Measurements from ENCODE around the gene PALLD.

DNA sequence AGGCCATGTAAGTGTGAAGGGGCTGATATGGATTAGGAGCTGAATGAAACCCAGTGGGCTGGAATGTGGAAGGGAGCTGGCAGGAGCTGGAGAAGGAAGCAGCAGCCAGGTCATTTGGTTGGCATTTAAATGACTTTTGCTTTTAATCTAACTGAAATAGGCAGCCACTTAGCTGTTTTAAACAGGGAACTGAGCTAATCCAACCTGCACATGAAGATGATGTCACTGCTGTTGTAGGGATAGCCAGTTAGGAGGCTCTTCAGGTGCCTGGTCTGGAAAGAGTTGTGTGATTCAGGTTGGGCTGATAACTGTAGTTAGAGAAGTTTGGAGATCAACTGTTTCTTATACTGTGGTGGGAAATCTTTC lies 122.4 kb downstream of the PALLD start:
- TF ChIP-seq, protein P1, sequence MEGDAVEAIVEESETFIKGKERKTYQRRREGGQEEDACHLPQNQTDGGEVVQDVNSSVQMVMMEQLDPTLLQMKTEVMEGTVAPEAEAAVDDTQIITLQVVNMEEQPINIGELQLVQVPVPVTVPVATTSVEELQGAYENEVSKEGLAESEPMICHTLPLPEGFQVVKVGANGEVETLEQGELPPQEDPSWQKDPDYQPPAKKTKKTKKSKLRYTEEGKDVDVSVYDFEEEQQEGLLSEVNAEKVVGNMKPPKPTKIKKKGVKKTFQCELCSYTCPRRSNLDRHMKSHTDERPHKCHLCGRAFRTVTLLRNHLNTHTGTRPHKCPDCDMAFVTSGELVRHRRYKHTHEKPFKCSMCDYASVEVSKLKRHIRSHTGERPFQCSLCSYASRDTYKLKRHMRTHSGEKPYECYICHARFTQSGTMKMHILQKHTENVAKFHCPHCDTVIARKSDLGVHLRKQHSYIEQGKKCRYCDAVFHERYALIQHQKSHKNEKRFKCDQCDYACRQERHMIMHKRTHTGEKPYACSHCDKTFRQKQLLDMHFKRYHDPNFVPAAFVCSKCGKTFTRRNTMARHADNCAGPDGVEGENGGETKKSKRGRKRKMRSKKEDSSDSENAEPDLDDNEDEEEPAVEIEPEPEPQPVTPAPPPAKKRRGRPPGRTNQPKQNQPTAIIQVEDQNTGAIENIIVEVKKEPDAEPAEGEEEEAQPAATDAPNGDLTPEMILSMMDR (IDR thresholded peaks at IDR 0.05), result no peak
- TF ChIP-seq ZNF121 (CRISPR knock-in tag; IDR thresholded peaks at IDR 0.05), result no peak
- TF ChIP-seq, protein P2, sequence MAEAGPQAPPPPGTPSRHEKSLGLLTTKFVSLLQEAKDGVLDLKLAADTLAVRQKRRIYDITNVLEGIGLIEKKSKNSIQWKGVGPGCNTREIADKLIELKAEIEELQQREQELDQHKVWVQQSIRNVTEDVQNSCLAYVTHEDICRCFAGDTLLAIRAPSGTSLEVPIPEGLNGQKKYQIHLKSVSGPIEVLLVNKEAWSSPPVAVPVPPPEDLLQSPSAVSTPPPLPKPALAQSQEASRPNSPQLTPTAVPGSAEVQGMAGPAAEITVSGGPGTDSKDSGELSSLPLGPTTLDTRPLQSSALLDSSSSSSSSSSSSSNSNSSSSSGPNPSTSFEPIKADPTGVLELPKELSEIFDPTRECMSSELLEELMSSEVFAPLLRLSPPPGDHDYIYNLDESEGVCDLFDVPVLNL (CRISPR knock-in tag; IDR thresholded peaks at IDR 0.05; ENCODE audit: borderline replicate concordance, low read depth), result no peak
- TF ChIP-seq NR2C2 (CRISPR knock-in tag; IDR thresholded peaks at IDR 0.05), result no peak
- TF ChIP-seq, protein P3, sequence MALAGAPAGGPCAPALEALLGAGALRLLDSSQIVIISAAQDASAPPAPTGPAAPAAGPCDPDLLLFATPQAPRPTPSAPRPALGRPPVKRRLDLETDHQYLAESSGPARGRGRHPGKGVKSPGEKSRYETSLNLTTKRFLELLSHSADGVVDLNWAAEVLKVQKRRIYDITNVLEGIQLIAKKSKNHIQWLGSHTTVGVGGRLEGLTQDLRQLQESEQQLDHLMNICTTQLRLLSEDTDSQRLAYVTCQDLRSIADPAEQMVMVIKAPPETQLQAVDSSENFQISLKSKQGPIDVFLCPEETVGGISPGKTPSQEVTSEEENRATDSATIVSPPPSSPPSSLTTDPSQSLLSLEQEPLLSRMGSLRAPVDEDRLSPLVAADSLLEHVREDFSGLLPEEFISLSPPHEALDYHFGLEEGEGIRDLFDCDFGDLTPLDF (CRISPR knock-in tag; IDR thresholded peaks at IDR 0.05), result no peak
- no peak for TF ChIP-seq ETV6 (CRISPR knock-in tag; IDR thresholded peaks at IDR 0.05)

All from WTC11 (cell line).